Astrocyte of the cerebellum (primary cell): Measurements from ENCODE around the gene FLRT1.

ENCODE experiments used
- DNase-seq: peaks from one replicate; pipeline ENCODE4 v3.0.0-alpha.2; 2011; ENCODE audit warnings: low read depth
- H3K4me3 ChIP-seq: 2 replicates; pipeline ENCODE4 v1.5.1; 2011; ENCODE audit warnings: mild to moderate bottlenecking, low read depth, low read length, moderate library complexity
- CTCF ChIP-seq: IDR thresholded peaks from 2 replicates; pipeline ENCODE4 v1.5.1; 2012; ENCODE audit warnings: low read length, low read depth, moderate library complexity, mild to moderate bottlenecking; ENCODE audit errors: missing control alignments
- in situ Hi-C: cut with HindIII; loops from 2 replicates; pipeline ENCODE4 v1.10.0; 2017; ENCODE audit warnings: low sequenced_read_pairs

The FLRT1 gene

GRCh38 chr11:64059339-64060140, 23.8 kb downstream of the FLRT1 start:
- H3K4me3 ChIP-seq: no peak overlapping the region
- no peak for TF ChIP-seq CTCF
- DNase-seq: no peak
- in situ Hi-C loops: no loop called here

DNA sequence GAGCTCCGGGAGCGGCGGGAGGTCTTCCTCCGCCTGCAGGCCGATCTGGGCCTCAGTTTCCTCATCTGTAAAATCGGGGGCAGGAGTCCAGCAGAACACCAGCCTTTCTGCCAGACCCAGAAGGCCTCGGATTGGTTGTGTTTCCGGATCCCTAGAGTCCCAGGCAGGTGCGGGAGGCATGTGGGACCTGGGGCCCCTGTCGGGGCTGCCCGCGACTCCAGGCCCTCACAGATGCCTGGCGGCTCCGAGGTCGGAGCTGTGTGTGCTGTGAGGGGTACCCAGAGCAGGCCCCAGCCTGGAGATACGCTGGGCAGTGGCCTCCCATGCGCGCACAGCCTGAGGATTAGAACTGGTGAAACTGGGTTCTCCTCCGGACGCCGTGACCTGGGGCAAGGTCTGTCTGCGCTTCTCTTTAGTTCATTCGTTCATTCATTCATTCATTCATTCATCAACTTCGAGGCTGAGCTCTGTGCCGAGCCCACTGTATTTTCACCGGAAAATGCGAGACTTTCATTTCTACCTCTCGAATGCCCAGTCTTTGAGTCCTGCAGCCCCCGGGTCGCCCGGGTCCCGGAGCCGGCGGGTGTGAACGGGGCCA, 24.6 kb downstream of the FLRT1 start:
- in situ Hi-C loops: no loop called here
- H3K4me3 ChIP-seq: peak overlapping the region; percentile 33
- no peak for DNase-seq

DNA sequence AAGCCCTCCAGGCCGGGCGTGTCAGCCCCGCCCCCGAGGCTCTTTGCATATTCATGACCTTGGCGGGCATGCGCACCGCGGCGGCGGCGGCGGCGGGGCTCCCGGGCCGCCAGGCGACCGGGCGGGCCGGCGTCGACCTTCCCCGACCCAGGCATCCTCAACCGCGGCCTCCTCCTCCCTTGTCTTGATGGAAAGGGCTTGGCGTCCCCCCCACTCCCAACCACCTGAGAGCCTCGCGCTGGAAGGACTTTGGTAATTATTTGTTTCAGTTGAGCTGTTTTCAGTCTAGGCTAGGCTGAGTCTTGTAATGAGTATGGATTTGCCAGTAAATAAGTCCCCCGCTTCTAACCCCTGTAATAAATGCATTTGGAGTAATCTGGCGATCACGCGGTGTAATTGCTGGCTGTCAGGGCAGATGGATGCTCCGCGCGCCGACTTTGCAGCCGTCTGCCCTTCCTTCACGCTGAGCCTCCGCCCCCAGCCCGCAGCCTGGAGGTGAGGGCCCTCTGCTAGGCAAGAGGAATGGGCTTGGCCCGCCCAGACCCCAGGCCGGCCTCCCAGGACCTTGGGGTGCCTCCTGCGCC, 25.2 kb downstream of the FLRT1 start:
- in situ Hi-C loops: no loop called here
- no peak for TF ChIP-seq CTCF
- no peak for DNase-seq
- H3K4me3 ChIP-seq: peak overlapping the region; percentile 33

More for the DNA sequence above, 24.6 kb downstream of the FLRT1 start:
- no peak for TF ChIP-seq CTCF

- no peak for DNase-seq
- H3K4me3 ChIP-seq: no peak overlapping the region
- in situ Hi-C loops: no loop called here
- no peak for TF ChIP-seq CTCF
These were observed 26.7 kb downstream of the FLRT1 start for GRCh38 chr11:64062185-64063039.

DNA sequence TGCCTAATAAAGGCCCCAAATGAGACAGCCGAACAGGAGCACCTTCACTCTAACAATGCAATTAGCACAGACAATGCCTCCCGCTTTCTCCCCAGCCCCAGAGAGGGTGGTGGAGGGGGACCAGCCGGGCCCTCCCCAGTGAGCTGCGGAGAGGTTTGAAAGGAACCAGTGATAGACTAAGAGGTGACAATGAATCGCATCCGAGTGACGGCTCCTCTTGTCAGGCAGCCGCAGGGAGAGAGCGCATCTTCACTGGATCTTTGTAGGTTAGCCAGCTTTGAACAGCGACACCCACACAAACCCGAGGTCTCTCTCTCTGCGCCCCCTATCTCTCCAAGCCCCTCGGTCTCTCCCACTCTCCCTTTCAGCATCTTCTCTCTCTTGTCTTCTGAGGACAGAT, 28.0 kb downstream of the FLRT1 start:
- in situ Hi-C loops: no loop called here
- no peak for DNase-seq
- TF ChIP-seq CTCF: no peak
- no peak overlapping the region for H3K4me3 ChIP-seq
